Pulmonary artery endothelial cell (primary cell): ENCODE results near the gene CCDC120. TPM values are rescaled to one million over a fixed set of nuclear protein-coding genes. Genes with fewer than 3 reads are reported as not detected.
A peak's percentile ranks its signal among the peaks of the same experiment; 100 is the strongest.

ENCODE experiments used
- DNase-seq: peaks from one replicate; pipeline ENCODE4 v3.0.0-alpha.2; 2011; ENCODE audit warnings: low read depth, low spot score
- total RNA-seq: library from RNA; depleted of rRNA; stranded (reverse); fragments of >200 nt; gene quantifications from 2 replicates; pipeline ENCODE4 v1.2.3, GENCODE V29; 2014

CCDC120 gene
- total RNA-seq, 1 donor from 2014 or later = 0.66 TPM

GRCh38 chrX:49100704-49101628 lies 42.2 kb downstream of the CCDC120 start:
- DNase-seq = peak; percentile 72

GRCh38 chrX:49101629-49101984 lies 42.8 kb downstream of the CCDC120 start:
- no peak for DNase-seq

- no peak for DNase-seq
Measured at GRCh38 chrX:49102190-49102589, 43.4 kb downstream of the CCDC120 start.

GRCh38 chrX:49103637-49104036 lies 44.8 kb downstream of the CCDC120 start:
- DNase-seq = no peak

DNA sequence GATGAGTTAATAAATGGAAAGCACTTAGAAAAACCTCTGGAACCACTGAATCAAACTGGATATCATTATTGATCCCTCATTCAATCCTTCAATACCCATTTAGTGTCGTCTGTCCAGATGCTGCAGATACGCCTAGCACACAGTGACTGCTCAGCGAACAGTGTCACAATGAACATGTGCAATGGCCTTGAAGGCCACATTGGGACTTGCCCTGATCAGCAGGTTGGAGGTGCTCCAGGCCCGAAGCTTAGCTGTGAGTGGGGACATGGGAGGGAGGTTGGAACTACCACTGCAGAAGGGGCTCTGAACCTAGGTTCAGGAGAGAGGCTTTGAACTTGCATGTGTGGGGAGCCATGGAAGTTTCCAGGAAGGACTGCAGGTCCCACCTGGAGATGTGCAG lies 47.5 kb downstream of the CCDC120 start:
- no peak for DNase-seq

DNA sequence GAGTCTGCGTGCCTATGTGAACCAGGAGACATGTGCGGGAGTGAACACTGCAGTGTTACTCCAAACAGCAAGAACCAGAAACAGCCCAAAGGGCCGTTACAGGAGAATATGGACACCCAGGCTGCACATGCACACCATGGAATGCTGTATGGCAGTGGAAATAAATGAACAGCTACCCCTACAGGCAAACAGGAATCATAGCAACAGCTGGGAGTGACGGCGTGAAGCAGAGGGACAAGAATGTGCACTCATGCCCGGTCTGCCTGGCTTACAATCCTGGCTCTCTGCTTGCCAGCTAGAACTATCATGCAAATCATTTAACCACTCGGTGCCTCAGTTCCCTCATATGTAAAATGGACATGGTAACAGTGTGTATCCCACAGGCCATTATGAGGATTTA lies 48.1 kb downstream of the CCDC120 start:
- DNase-seq = peak; percentile 19

DNA sequence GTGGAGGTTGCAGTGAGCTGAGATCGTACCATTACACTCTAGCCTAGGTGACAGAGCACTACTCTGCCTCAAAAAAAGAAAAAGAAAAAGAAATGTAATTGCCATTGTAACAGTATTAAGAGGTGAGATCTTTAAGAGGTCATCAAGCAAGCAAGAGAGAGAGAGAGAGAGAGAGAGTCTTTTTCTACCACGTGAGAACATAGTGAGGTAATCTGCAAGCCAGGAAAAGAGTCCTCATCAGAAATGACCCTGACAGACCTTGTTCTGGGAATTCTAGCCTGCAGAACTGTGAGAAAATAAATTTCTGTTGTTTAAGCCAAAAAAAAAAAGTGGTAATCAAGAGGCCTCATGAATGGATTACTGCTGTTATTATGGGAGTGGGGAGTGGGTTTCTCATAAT lies 49.8 kb downstream of the CCDC120 start:
- no peak for DNase-seq

DNA sequence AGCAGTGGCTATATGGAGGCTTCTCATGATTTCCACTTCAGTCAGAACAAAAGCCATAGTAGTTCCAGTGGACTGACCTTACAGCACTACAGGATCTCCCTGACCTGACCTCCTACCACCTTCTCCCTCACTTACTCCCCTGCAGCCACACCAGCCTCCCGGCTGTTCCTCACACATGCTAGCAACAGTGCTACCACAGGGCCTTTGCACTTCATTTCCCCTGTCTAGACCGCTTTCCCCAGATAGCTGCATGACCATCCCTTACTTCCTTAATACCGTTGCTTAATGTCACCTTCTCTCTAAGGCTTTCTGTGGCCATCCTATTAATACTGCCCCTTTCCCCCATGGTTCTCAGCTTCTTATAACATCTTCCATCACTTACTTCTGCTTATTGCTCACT lies 51.6 kb downstream of the CCDC120 start:
- DNase-seq = no peak

DNA sequence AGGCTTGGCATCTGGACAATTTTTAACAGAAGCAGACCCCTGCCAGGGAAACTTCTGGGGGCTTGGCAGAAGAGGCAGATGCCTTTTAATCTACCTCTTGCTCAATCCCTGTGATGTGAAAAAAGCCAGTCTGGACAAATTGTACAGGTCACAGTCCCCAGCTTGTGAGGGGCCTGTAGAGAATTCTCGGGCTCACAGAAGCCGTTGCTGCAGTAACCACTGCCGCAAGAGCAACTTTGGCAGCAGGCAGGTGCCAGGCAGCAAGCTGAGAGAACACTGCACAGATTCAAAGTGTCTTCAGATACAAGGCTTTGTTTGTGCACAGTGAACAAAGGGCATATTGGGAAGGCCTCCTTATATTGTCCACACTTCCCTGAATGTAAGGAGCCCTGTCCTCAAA lies 53.0 kb downstream of the CCDC120 start:
- DNase-seq = no peak

GRCh38 chrX:49116076-49116475 lies 57.3 kb downstream of the CCDC120 start:
- DNase-seq = no peak

DNA sequence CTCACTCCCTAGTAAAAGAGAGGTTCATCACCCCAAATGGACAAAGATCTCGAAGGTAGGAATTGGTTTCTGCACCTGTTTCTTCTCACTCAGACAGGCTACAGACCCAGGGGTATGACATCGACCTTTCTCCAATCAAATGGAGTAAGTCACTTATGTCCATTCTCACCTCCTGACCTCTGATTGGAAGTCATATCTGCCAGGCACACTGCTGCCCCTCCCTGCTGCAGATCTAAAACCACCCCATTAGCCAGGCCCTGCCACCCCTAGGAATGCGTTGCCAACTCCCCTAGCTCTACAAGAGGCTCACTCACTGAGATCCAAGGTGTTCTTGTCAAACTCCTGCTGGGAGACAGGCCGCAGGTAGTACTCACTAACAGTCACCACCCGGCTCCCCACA lies 57.9 kb downstream of the CCDC120 start:
- no peak for DNase-seq

- no peak for DNase-seq
Measured at GRCh38 chrX:49117581-49117980, 58.8 kb downstream of the CCDC120 start.

Other genes starting within 250 kb of the CCDC120 start
- not detected in 2 replicates for gene ERAS, start 232.5 kb upstream of the CCDC120 start, total RNA-seq
- gene PCSK1N, start 223.4 kb upstream of the CCDC120 start, total RNA-seq = not detected in 2 replicates
- gene TIMM17B, start 161.2 kb upstream of the CCDC120 start, total RNA-seq = 17.7 and 24.6 TPM in 2 replicates
- gene PQBP1, start 161.1 kb upstream of the CCDC120 start, total RNA-seq = 98.2 and 105 TPM in 2 replicates
- 11.6 and 13.5 TPM in 2 replicates for gene SLC35A2, start 147.4 kb upstream of the CCDC120 start, total RNA-seq
- gene PIM2, start 140.0 kb upstream of the CCDC120 start, total RNA-seq = 5.5 and 6.3 TPM in 2 replicates
- 26.7 and 30.5 TPM in 2 replicates for gene OTUD5, start 101.4 kb upstream of the CCDC120 start, total RNA-seq
- 0.13 and 0.32 TPM in 2 replicates for gene KCND1, start 87.2 kb upstream of the CCDC120 start, total RNA-seq
- gene GRIPAP1, start 56.7 kb upstream of the CCDC120 start, total RNA-seq = 22.9 and 30.0 TPM in 2 replicates
- 21.0 and 29.5 TPM in 2 replicates for gene TFE3, start 15.6 kb upstream of the CCDC120 start, total RNA-seq
- gene PRAF2, start 15.0 kb downstream of the CCDC120 start, total RNA-seq = 4.4 and 5.9 TPM in 2 replicates
- gene WDR45, start 20.9 kb downstream of the CCDC120 start, total RNA-seq = 23.3 and 25.5 TPM in 2 replicates
- 27.1 and 29.0 TPM in 2 replicates for gene GPKOW, start 64.7 kb downstream of the CCDC120 start, total RNA-seq
- 0.59 and 1.2 TPM in 2 replicates for gene MAGIX, start 103.8 kb downstream of the CCDC120 start, total RNA-seq
- gene PLP2, start 112.9 kb downstream of the CCDC120 start, total RNA-seq = 20.7 and 22.4 TPM in 2 replicates
- gene PRICKLE3, start 127.4 kb downstream of the CCDC120 start, total RNA-seq = 4.7 and 6.2 TPM in 2 replicates
- 0.13 and 0.14 TPM in 2 replicates for gene SYP, start 141.2 kb downstream of the CCDC120 start, total RNA-seq
- gene CACNA1F, start 174.3 kb downstream of the CCDC120 start, total RNA-seq = not detected in 2 replicates
- gene CCDC22, start 176.5 kb downstream of the CCDC120 start, total RNA-seq = 12.5 and 12.8 TPM in 2 replicates
- not detected in 2 replicates for gene FOXP3, start 205.7 kb downstream of the CCDC120 start, total RNA-seq
- 1.5 and 3.1 TPM in 2 replicates for gene PPP1R3F, start 210.8 kb downstream of the CCDC120 start, total RNA-seq
- gene GAGE10, start 244.6 kb downstream of the CCDC120 start, total RNA-seq = not detected in 2 replicates